PC-3 (cell line): ENCODE data around the gene TMEM131. TPM values are rescaled to one million over a fixed set of nuclear protein-coding genes. Genes with fewer than 3 reads are reported as not detected.

Experiments used
- ATAC-seq: fragments of 200-7000 bp; cut with Tn5 transposase; 2 replicates; pipeline ENCODE4 v1.9.1; 2020; ENCODE audit warnings: mild to moderate bottlenecking, moderate library complexity
- BruUV-seq: library from RNA; stranded (reverse); fragments of 400-500 nt; replicated peaks from 2 replicates; lab custom pipeline; 2021; lab: Mats Ljungman, UMichigan
- CTCF ChIA-PET: fragments of 300-600 bp; sonication (Branson Sonifier 250); formaldehyde crosslinking; loops from one replicate; lab custom pipeline; 2022; ENCODE audit warnings: antibody characterized with exemption; lab: Charles Lee
- POLR2A ChIA-PET: fragments of 300-600 bp; sonication (Branson Sonifier 250); formaldehyde crosslinking; loops from one replicate; lab custom pipeline; 2022; ENCODE audit warnings: antibody characterized with exemption; ENCODE audit not compliant: unreplicated experiment; lab: Charles Lee
- DNase-seq: peaks from one replicate; pipeline ENCODE4 v3.0.0-alpha.2; 2015
- H2AFZ ChIP-seq: fragments of 300-600 bp; sonication (generic); 2 replicates; pipeline ENCODE4 v1.6.0; 2016; ENCODE audit warnings: antibody characterized with exemption, low read length
- H3F3A ChIP-seq: fragments of 300-600 bp; sonication (generic); one replicate; pipeline ENCODE4 v1.6.0; 2017; ENCODE audit warnings: antibody characterized with exemption, low read length, control low read depth, mild to moderate bottlenecking; ENCODE audit not compliant: unreplicated experiment
- H3K27ac ChIP-seq: fragments of 300-600 bp; sonication (generic); 2 replicates; pipeline ENCODE4 v1.5.1; 2016; ENCODE audit warnings: mild to moderate bottlenecking, low read length
- H3K27me3 ChIP-seq: fragments of 300-600 bp; sonication (generic); 2 replicates; pipeline ENCODE4 v1.6.1; 2016; ENCODE audit warnings: low read length, mixed read lengths
- H3K36me3 ChIP-seq: fragments of 300-600 bp; sonication (generic); 2 replicates; pipeline ENCODE4 v1.6.1; 2016; ENCODE audit warnings: low read depth, mixed run types, low read length, mixed read lengths
- H3K4me1 ChIP-seq: fragments of 300-600 bp; sonication (generic); 2 replicates; pipeline ENCODE4 v1.5.1; 2016; ENCODE audit warnings: low read length; ENCODE audit not compliant: insufficient read depth
- H3K4me2 ChIP-seq: fragments of 300-600 bp; sonication (generic); 2 replicates; pipeline ENCODE4 v1.6.0; 2016; ENCODE audit warnings: low read length
- H3K4me3 ChIP-seq: fragments of 300-600 bp; sonication (generic); 2 replicates; pipeline ENCODE4 v1.5.1; 2016; ENCODE audit warnings: mild to moderate bottlenecking, low read length, mixed read lengths
- H3K79me2 ChIP-seq: fragments of 300-600 bp; sonication (generic); 2 replicates; pipeline ENCODE4 v1.6.1; 2017; ENCODE audit warnings: low read length, mixed read lengths
- H3K9ac ChIP-seq: fragments of 300-600 bp; sonication (generic); 2 replicates; pipeline ENCODE4 v1.6.0; 2016; ENCODE audit warnings: mild to moderate bottlenecking, low read length
- H3K9me2 ChIP-seq: fragments of 300-600 bp; sonication (generic); replicated peaks from 2 replicates; pipeline ENCODE4 v1.6.1; 2016; ENCODE audit warnings: mixed run types, low read length, mixed read lengths
- H3K9me3 ChIP-seq: fragments of 300-600 bp; sonication (generic); 2 replicates; pipeline ENCODE4 v1.6.1; 2016; ENCODE audit warnings: low read length, mixed read lengths
- H4K20me1 ChIP-seq: fragments of 300-600 bp; sonication (generic); 2 replicates; pipeline ENCODE4 v1.6.1; 2016; ENCODE audit warnings: low read length, mixed read lengths
- EZH2 ChIP-seq: fragments of 300-600 bp; sonication (generic); IDR thresholded peaks from one replicate; pipeline ENCODE4 v1.6.1; 2017; ENCODE audit warnings: antibody characterized with exemption, mild to moderate bottlenecking, low read length; ENCODE audit not compliant: unreplicated experiment
- EZH2phosphoT487 ChIP-seq: fragments of 300-600 bp; sonication (generic); IDR thresholded peaks from 2 replicates; pipeline ENCODE4 v1.6.1; 2018; ENCODE audit warnings: mild to moderate bottlenecking, antibody characterized with exemption, low read length, borderline replicate concordance
- intact Hi-C: fragments of 100-400 bp; cut with micrococcal nuclease; formaldehyde crosslinking; loops from 2 replicates; pipeline ENCODE4 v1.9.0; 2023
- total RNA-seq: library from RNA; depleted of rRNA; stranded (reverse); fragments of >200 nt; gene quantifications from 2 replicates; pipeline ENCODE4 v1.2.3, GENCODE V29; 2014
- TF ChIP-seq, protein P1 (sequence below): fragments of 300-600 bp; sonication (generic); conservative IDR thresholded peaks from 2 replicates; pipeline ENCODE4 v1.5.1; 2017; ENCODE audit warnings: antibody characterized with exemption, low read depth, mild to moderate bottlenecking, low read length

The TMEM131 gene
- total RNA-seq, 1 experiment from 2014 or later = 21.1 TPM

DNA sequence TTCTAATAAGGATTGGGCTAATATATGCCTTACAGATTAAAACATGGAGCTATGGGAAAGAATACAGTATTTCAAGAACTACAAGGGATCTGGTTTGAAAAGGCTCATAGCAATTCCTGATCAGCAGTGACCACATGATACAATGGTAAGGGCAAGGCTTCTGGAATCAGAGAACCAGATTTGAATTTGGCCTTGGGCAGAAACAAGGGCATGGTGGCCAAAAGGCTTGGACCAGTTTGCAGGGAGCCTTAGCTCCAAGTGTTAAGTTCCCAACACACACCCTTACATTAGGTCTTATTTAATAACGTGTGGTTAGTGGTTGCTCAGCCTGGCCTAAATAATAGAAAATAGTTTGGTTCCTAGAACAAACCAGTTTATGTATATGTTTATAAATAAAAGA lies 194.7 kb downstream of the TMEM131 start:
- DNase-seq = no peak
- Histone ChIP-seq H3K4me1 (peaks cover 15% of the 10 kb centered on the region), H3K9ac (no peak overlapping the region), H3K4me2 (no peak overlapping the region), H3K36me3 (peaks cover 41% of the 10 kb centered on the region), H3F3A (no peaks in the 10 kb centered on the region), H3K79me2 (no peaks in the 10 kb centered on the region), H3K27ac (no peak overlapping the region), H3K9me3 (no peaks in the 10 kb centered on the region), H4K20me1 (no peaks in the 10 kb centered on the region), H3K4me3 (no peak overlapping the region), H3K27me3 (no peaks in the 10 kb centered on the region), H3K9me2 (no peaks in the 10 kb centered on the region), H2AFZ (no peak overlapping the region)
- TF ChIP-seq EZH2phosphoT487 = no peak
- TF ChIP-seq, protein P1, sequence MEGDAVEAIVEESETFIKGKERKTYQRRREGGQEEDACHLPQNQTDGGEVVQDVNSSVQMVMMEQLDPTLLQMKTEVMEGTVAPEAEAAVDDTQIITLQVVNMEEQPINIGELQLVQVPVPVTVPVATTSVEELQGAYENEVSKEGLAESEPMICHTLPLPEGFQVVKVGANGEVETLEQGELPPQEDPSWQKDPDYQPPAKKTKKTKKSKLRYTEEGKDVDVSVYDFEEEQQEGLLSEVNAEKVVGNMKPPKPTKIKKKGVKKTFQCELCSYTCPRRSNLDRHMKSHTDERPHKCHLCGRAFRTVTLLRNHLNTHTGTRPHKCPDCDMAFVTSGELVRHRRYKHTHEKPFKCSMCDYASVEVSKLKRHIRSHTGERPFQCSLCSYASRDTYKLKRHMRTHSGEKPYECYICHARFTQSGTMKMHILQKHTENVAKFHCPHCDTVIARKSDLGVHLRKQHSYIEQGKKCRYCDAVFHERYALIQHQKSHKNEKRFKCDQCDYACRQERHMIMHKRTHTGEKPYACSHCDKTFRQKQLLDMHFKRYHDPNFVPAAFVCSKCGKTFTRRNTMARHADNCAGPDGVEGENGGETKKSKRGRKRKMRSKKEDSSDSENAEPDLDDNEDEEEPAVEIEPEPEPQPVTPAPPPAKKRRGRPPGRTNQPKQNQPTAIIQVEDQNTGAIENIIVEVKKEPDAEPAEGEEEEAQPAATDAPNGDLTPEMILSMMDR = no peak
- no peak for TF ChIP-seq EZH2
- CTCF ChIA-PET = no interaction called here
- no peak for ATAC-seq
- POLR2A ChIA-PET = no interaction called here
- intact Hi-C loops = no loop called here
- BruUV-seq = no TSS peak

DNA sequence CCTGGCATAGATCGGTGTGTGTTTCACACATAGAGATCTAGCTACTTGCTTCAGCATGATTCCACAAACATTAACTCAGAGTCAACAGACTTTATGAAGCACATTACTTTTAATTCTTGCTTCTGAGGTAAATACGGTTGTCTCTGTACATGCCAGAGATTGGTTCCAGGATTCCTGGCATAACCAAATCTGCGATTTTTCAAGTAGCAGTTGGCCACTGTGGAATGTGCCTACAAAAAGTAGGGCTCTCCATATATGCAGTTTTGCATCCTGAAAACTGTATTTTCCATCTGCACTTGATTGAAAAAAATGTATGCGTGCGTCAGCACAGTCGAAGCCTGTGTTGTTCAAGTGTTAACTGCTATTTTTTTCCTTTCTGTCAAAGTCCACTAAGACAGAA lies 197.3 kb downstream of the TMEM131 start:
- no peaks in the 10 kb centered on the region for H4K20me1 ChIP-seq

DNA sequence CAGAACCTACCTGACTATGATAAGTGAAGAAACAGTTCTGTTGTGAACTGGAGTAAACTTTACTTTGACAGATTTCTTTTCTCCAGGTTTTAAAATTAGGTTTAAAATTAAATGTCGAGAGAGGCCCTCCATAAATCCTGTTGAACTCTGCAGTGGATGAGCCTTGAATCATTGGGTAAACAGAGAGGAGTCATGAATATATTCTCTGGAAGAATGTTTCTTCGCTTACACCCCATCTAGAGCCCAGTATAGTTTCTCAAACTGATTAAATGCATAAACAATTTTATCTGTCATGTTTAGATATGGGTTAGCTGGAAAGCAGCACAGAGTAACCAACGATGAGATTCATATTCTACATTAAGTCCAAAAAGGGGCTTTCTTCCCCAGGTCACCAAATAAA lies 198.4 kb downstream of the TMEM131 start:
- intact Hi-C loops = no loop called here
- CTCF ChIA-PET = no interaction called here

More for the DNA sequence above, 197.3 kb downstream of the TMEM131 start:
- Histone ChIP-seq H3K4me2 (no peak overlapping the region), H3K9ac (no peak overlapping the region), H3K79me2 (no peaks in the 10 kb centered on the region), H3K4me1 (peaks cover 11% of the 10 kb centered on the region), H2AFZ (no peak overlapping the region), H3K9me3 (no peaks in the 10 kb centered on the region), H3K27ac (no peak overlapping the region), H3K9me2 (no peaks in the 10 kb centered on the region), H3F3A (no peaks in the 10 kb centered on the region), H3K4me3 (no peak overlapping the region), H3K36me3 (peaks cover 36% of the 10 kb centered on the region), H3K27me3 (no peaks in the 10 kb centered on the region)
- no peak for TF ChIP-seq EZH2
- no TSS peak for BruUV-seq
- POLR2A ChIA-PET = no interaction called here
- ATAC-seq (no peak), DNase-seq (no peak)
- intact Hi-C loops = no loop called here
- CTCF ChIA-PET = no interaction called here

More for the DNA sequence above, 198.4 kb downstream of the TMEM131 start:
- peak; percentile 95 for ATAC-seq
- H3K4me3 ChIP-seq = no peak overlapping the region
- H3K79me2 ChIP-seq = no peaks in the 10 kb centered on the region
- peaks cover 11% of the 10 kb centered on the region for H3K4me1 ChIP-seq
- no peaks in the 10 kb centered on the region for H3K9me2 ChIP-seq
- H3K9me3 ChIP-seq = no peaks in the 10 kb centered on the region
- BruUV-seq = no TSS peak
- TF ChIP-seq EZH2 (no peak), EZH2phosphoT487 (no peak)
- TF ChIP-seq, protein P1 = no peak
- H4K20me1 ChIP-seq = no peaks in the 10 kb centered on the region
- POLR2A ChIA-PET = no interaction called here
- H3K4me2 ChIP-seq = no peak overlapping the region
- H2AFZ ChIP-seq = no peak overlapping the region
- no peaks in the 10 kb centered on the region for H3K27me3 ChIP-seq
- no peaks in the 10 kb centered on the region for H3F3A ChIP-seq
- H3K36me3 ChIP-seq = peaks cover 35% of the 10 kb centered on the region
- H3K9ac ChIP-seq = no peak overlapping the region
- H3K27ac ChIP-seq = no peak overlapping the region
- DNase-seq = peak; percentile 53
